GM18907 (cell line): ENCODE data around the gene EIF4G3.
"Not testable (repeated sequence)": the region's sequence is repeated elsewhere in the genome, so short reads cannot be mapped to it uniquely, and the experiment has no call there.

Source experiments
- ATAC-seq: cut with Tn5 transposase; IDR thresholded peaks from one replicate; pipeline ENCODE4 v1.9.1; 2021; ENCODE audit warnings: mild to moderate bottlenecking, moderate library complexity; ENCODE audit not compliant: unreplicated experiment

EIF4G3 gene

DNA sequence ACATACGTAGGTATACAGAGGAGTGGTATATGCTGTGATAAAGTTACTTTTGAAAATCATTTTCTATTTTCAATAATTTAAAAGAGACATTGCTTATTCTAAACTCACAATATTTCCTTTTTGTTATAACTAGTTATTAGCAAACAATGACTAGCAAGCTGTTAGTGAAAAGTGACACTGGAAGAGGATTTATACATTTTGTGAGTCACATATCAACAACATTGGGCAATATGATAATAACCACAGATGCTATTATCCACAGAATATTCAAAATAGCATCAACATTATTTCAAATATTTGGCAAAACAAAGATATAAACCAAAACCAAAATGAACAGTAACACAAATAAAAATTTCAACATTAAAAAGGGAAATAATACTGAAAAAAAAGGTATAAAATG, 285.6 kb downstream of the EIF4G3 start:
- no peak for ATAC-seq

DNA sequence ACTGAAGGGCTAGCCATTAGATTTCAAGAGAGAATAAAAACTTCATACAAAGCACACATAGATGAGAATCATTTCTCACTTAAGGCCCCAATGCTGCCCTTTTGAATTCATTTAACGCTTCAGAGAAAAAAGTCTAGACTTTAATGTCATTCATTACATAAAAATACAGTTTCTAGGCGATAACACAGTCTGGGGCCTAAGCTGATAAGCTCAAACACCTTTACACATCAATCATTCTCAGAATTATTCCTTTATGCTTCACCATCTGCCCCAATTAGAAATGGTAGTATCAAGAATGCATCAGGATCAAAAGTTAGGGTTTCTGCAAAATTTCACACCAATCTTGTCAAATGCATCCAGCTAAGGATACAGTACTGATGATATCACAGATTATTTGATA, 289.5 kb downstream of the EIF4G3 start:
- ATAC-seq = no peak

DNA sequence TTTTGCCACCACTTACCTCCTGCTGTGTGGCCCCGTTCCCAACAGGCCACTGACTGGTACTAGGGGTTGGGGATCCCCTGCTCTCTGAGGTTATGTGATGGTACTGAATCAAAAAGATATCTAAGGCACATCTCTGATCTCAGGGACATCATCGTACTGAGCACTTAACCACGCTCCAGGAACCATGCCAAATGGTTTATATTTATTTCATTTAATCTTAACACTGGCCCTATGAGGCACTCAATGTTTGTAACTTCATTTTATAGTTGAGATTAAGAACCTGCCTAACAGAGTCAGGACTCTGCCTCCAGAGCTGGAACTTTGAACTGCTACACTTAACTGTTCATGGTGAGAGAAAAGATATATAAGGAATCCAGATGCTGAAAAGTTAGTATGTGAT, 291.6 kb downstream of the EIF4G3 start:
- no peak for ATAC-seq

DNA sequence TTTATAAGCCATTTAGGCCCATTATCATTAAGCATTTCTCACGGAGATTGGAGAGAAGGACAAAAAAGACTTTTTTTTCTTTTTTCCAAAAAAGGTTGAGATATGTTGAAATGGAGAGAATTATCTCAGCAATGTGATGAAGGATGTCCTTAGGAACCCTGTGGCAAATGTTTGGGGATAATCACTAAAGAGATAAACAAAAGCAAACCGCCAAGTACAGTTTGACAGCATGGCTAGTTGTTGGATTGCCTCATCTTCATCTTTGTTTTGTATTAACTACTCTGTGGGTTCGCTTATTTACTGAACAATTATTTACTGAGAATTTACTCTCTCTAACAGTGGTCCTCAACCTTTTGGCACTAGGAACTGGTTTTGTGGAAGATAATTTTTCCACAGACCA, 292.2 kb downstream of the EIF4G3 start:
- ATAC-seq = no peak

DNA sequence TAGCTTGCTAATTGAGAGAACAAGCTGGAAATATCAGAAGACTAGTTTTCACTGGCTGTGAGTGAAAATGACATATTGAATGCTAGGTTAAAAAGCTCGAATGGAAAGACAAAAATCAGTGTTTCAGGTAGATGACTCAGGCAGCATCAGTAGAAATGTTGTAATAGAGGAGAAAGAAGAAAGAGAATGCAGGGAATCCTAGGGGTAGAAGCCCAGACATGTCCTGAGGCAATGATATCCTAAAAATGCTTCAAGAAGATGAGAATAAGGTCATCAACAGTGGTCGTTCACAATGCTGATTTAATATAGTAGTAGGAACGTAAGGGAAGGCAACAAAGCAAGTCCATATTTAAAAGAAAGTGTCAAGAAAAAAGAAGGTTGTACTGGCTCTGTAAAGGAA, 292.9 kb downstream of the EIF4G3 start:
- ATAC-seq = no peak

DNA sequence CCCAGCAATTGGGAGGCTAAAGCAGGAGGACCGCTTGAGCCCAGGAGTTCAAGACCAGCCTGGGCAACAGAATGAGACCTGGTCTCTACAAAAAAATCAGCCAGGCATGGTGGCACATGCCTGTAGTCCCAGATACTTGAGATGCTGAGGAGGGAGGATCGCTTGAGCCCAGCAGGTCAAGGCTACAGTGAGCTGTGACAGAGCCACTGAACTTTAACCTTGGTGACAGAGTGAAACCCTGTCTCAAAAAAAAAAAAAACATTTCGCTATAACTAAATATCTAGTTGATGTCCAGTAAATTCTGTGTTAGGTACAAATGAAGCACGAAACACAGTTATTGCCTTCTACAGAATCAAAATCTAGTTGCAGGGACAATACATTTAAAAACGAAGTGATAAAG, 293.9 kb downstream of the EIF4G3 start:
- ATAC-seq = no peak

DNA sequence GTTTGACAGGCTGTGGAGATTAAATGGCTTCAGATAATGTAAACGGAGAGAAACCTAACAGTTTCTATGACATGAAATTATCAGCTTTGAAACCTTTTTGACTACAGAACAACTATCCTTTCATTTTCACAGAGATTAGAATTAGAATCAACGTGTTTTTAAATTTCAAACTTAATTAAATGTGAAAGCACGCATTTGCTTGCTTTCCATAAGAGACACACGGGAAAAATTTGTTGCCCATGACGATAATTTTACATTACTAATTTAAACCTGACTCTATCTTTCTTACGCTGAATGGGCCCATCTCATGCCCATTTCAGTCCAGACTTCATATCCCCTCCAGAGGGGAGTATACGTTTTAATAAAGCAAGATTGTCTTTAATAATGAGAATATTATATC, 297.9 kb downstream of the EIF4G3 start:
- ATAC-seq = no peak

DNA sequence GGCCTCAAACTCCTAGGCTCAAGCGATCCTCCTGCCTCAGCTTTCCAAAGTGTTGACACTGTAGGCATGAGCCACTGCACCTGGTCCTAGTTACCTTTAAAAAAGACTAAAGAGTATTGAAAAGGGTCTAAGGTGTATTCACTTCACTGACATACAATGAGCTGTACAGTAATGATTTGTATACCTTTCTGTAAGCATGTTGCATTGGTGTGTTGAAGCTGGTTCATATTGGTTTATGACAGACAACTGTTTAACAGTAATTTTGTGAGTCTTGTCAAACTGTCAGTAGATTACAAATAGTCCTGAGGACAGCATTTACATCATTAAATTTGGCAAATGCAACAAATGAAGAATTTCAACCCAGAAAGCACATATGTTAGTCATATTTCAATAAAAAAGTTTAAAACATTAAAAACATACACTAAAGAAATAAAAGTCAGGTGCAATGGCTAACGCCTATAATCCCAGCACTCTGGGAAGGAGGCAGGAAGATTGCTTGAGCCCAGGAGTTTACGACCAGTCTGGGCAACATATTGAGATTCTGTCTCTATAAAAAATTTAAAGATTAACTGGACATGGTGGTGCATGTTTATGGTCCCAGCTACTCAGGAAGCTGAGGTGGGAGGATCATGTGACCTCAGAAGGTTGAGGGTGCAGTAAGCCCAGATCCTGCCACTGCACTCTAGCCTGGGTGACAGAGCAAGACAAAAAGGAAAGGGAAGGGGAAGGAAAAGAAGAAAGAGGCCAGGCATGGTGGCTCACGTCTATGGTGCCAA, 301.3 kb downstream of the EIF4G3 start:
- ATAC-seq = no peak

DNA sequence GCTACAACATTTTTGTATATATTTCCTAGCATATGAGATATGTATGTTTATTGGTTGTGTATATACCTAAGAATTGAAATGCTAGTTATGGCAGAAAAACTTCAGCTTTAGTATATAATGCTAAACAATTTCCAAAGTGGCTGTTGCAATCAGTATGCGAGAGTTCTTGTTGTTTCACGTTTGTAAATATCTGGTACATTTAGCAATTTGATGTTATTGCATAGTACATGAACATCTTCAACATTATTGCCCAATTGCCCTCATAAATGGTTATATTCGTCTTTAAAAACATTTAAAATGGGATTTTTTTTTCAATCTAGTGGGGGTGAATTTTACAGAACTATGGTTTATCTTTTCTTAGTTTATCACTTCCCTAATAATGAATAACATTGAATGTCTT, 303.4 kb downstream of the EIF4G3 start:
- ATAC-seq = no peak

DNA sequence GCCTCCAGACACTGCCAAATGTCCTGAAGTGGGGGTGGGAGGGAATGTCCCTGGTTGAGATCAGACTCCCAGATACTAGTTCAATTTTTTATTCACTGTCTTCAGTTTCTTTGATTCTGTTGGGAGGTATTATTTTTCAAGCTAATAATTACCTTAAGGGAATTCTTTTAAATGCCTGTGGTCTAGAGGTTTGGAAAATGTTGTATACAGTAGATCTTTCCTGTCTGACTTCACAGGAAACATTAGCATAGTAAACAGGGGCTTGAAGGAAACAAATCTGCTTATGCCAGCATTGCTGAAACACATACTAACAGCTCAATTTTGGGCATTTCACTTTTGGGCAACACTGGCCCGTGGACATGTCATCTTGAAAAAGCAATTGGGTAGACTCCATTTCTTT, 305.3 kb downstream of the EIF4G3 start:
- ATAC-seq = no peak

DNA sequence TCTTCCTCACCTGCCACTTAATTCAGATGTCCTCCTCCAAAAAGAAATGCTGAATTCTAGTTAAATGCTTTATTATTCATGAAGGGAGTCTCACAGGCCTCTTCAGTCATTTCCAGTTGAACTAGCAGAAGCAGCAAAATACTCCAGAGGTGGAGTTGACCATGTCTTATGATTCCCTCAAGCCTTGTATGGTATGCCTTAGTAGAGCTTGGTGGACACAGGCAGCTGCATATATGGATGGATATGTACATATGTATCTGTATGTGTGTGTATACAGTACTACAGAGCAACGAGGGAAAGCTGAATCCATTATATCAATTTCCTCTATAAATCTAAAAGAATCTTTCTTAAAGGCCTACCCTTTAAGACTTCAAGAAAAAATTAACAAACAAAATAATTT, 306.0 kb downstream of the EIF4G3 start:
- no peak for ATAC-seq

DNA sequence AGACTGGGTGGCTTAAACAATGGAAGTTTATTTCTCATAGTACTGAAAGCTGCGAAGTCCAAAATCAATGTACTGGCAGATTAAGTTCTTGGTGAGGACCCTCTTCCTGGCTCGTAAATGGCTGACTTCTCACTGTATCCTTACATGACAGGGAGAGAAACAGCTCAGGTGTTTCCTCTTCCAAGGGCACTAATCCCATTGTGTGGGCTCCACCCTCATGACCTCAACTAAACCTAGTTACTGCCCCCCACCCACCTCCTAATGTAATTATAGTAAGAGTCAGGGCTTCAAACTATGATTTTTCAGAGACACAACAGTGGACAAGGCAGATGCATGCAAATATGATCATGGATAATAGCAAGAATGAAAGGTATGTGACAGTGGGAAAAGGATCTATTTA, 308.4 kb downstream of the EIF4G3 start:
- ATAC-seq = no peak

DNA sequence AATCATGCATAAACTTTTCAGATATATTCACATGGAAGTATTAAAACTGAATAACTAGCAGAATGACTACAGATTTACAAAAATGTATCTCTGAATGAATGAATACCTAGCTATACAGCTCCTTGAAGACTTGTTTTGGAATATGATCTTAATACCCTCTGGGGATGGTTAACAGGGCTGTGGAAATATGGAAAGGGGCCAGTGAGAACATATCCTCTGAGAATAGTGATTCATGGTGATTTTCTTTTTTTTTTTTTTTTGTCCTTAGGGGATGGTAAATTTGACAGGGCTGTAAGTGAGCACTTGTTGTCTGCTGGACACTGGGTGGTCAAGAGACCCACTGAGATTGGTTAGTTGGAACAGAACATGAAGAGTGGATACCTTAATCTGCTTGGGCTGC, 308.9 kb downstream of the EIF4G3 start:
- ATAC-seq = no peak

DNA sequence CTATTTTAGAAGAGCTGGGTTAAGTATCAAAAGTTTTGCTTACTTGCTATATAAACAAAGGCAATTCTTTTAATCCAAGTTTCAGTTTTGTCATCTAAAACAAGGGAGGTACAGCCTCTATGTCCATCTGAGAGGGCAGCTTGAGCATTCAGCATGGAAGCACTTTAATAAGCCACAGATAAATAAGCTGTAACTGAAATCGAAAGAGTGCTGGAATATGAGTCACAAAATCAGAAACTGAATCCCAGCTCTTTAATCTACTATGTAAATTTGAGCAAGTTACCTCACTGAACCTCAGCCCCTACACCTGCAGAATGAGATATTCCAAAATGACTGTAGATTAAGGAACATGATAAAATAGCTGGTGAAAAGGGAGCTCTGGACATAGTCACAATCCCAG, 309.6 kb downstream of the EIF4G3 start:
- no peak for ATAC-seq

DNA sequence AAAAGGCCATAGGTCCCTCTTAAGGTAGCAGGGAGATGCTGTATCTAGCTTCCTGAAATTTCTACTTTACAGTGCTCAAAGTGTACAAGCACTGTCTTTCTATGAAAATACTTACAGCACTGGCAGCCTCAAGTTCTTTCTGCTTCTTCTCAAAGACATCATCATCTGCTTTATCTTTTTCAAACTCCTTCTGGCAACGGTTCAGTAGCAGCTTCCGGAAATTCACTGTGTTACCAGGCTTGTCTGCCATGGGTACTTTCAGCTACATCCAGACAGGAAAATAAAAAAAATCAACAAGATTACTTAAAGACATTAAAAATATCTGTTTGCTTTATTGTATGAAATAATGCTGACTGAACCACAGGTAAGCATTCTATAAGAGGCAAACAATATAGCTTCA, 311.7 kb downstream of the EIF4G3 start:
- no peak for ATAC-seq

DNA sequence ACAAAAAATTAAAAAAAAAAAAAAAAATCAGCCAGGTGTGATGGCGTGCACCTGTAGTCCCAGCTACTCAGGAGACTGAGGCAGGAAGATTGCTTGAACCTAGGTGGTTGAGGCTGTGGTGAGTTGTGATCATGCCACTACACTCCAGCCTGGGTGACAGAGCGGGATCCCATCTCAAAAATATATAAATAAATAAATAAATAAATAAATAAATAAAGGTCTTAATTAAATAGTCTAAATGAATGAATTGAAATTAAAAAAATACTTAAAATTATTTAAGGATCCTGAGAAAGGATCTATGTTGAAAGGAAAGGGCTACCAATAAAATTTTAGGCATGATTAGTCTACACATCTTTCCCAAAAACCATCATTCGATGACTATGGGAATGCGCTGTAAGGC, 322.2 kb downstream of the EIF4G3 start:
- ATAC-seq = no peak

DNA sequence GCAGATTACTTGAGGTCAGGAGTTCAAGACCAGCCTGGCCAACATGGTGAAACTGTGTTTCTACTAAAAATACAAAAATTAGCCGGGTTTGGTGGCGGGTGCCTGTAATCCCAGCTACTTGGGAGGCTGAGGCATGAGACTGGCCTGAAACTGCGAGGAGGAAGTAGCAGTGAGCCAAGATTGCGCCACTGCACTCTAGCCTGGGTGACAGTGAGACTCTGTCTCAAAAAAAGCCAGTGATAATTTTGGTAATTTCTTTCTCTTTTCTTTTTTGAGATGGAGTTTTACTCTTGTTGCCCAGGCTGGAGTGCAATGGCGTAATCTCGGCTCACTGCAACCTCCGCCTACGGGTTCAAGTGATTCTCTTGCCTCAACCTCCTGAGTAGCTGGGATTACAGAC, 324.9 kb downstream of the EIF4G3 start:
- not testable (repeated sequence) for ATAC-seq

DNA sequence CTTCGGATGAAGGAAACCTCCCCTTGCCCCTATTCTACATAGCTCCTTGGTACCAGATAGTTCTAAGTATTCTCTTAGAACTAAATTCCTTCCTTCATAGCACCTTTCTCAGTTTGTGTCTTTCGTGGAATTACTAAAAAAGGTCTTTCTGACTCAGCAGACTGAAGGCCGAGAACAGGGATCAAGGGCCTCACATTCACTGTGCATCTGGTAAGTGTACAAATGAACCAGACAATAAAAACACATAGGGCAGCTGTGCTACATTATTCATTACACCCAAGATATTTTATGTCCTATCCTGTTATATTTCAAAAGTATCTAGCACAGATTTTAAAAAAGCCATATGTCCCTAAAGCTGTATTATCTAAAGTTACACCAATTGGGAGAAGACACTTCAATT, 326.7 kb downstream of the EIF4G3 start:
- no peak for ATAC-seq

DNA sequence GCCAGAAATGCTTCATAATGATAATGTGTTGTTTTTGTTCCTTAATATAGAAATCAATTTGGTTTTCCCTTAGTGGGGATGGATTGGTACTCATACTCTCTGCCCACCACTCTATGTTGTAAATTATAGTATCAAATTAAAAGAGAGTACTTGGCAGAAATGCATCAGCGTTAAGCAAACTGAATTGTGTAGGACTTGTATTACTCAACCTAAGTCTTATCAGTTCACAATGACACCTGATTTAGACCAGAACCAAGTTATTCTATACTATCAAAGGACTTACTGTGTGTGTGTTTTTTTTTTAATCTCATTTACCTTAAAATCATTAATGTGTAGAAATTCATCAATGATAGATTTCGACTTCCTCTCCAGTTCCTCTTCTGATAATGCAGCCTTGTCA, 327.6 kb downstream of the EIF4G3 start:
- no peak for ATAC-seq

DNA sequence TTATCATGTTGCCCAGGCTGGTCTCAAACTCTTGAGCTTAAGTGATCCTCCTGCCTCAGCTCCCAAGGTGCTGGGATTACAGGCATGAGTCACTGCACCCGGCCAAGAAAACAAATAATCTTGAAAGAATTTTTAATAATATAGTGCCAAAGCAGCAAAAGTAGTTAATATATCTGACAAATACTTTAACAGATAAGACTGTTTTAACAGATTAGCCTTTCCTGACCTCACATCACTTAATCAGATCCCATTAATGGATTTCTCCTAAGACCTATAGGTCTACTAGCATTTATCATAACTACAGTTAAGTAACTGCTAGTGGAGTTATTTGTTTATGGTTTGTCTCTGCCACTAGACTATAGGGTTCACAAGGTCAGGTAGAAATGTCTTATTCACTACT, 328.5 kb downstream of the EIF4G3 start:
- ATAC-seq = no peak

DNA sequence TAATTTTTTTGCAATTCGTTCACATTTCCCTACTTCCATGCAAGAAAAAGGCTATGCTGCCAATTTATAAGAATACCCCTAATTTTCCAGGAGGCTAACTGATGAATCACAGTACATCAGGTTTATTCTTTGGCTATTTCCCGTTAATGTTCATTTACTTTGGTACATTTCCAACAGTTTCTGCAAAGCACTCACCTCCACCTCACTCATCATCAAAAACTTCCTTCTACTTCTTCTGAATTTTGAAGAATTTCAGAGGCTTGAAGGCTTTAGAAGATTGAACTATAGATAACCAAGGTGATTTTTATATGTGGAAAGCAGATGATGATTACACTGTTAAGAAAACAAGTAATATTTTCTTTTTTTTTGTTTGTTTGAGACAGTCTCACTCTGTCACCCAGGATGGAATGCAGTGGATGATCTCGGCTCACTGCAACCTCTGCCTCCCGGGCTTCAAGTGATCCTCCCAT, 329.1 kb downstream of the EIF4G3 start:
- ATAC-seq = no peak

DNA sequence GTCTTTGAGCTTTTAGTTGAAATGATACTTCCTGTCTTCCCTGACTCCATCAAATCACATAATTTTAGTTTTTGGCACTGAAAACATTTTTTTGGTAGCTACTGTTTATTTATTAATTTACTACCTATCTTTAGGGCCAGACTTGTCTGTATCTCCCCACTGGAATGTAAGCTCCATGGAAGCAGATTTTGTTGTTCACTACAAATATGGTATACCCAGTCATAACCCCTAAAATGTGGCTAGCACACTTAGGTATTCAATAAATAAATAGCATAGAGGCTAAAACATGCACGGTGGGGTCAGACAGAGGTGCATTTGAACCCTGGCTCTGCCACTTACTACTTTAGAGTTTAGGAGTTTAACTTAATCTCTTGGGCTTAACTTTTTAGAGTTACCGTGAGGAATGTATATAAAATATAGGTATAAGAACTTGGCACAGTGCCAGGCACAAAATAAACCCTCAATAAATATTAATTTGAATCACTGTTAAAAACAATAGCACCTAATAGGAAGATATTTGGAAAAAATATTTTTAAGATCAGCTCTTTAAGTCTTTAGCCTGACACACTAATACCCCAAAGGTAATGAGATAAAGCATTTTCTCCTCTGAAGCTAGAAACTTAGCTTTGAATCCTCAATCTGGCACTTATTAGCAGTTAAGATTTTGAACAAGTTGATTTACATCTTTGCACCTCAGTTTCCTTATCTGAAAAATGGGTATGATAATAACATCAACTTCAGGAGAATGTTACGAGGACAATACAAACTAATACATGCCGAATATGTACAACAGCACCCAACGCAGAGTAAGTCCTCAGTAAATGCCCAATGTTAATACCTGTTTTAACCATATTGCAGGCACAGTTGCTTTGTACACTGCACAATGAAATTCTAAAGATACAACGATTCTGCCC, 330.0 kb downstream of the EIF4G3 start:
- no peak for ATAC-seq
